Left lobe of liver (tissue), 2 donors: ENCODE measurements around the gene MOB1B. TPM values are rescaled to one million over a fixed set of nuclear protein-coding genes. Genes with fewer than 3 reads are reported as not detected.
"Not testable (repeated sequence)": the region's sequence is repeated elsewhere in the genome, so short reads cannot be mapped to it uniquely, and the experiment has no call there.

Source experiments
- ATAC-seq: fragments of 200-7000 bp; cut with Tn5 transposase; one replicate; pipeline ENCODE4 v1.9.1; 2020; ENCODE audit warnings: mild to moderate bottlenecking, moderate library complexity
- DNase-seq: peaks from one replicate; pipeline ENCODE4 v3.0.0-alpha.2; 2020; ENCODE audit warnings: low spot score
- total RNA-seq: library from RNA; stranded (reverse); gene quantifications from one replicate; pipeline ENCODE4 v1.2.1, GENCODE V29; 2021
- donor health status: DM: no; HTN: no; CAD: no; lungs with moderate emphysema.
- donor health status: DM: no; HTN: yes; CAD: no.

The MOB1B gene
- total RNA-seq: 6.0 TPM

- DNase-seq (peak; percentile 81), ATAC-seq (peak; percentile 96)
These were observed at the start of gene MOB1B for GRCh38 chr4:70901984-70902576. Gene MOB1B (plus strand): TSS chr4:70902369. CDS start chr4:70902537, 168 bp downstream.

- no peak for ATAC-seq
- no peak for DNase-seq
These were observed 46.7 kb upstream of the MOB1B start for GRCh38 chr4:70855464-70855863.

- no peak for DNase-seq
- no peak for ATAC-seq
These were observed 43.7 kb upstream of the MOB1B start for GRCh38 chr4:70858454-70858853.

- DNase-seq: no peak
- ATAC-seq: no peak
These were observed 43.1 kb upstream of the MOB1B start for GRCh38 chr4:70859066-70859465.

GRCh38 chr4:70863099-70863790 is 38.9 kb upstream of the MOB1B start:
- DNase-seq: no peak
- no peak for ATAC-seq

GRCh38 chr4:70868778-70869177 is 33.4 kb upstream of the MOB1B start:
- ATAC-seq: no peak
- no peak for DNase-seq

GRCh38 chr4:70873216-70873615 is 29.0 kb upstream of the MOB1B start:
- DNase-seq: no peak
- ATAC-seq: no peak

- DNase-seq: no peak
- ATAC-seq: no peak
These were observed 27.7 kb upstream of the MOB1B start for GRCh38 chr4:70874268-70875156.

- ATAC-seq (no peak), DNase-seq (no peak)
These were observed 24.6 kb upstream of the MOB1B start for GRCh38 chr4:70877556-70877955.

GRCh38 chr4:70880739-70881138 is 21.4 kb upstream of the MOB1B start:
- ATAC-seq (no peak), DNase-seq (no peak)

GRCh38 chr4:70885174-70885573 is 17.0 kb upstream of the MOB1B start:
- no peak for ATAC-seq
- DNase-seq: no peak

GRCh38 chr4:70892086-70892769 is 9.9 kb upstream of the MOB1B start:
- DNase-seq (no peak), ATAC-seq (peak; percentile 31)

- no peak for ATAC-seq
- DNase-seq: no peak
These were observed 8.4 kb upstream of the MOB1B start for GRCh38 chr4:70893790-70894189.

GRCh38 chr4:70895405-70895804 is 6.8 kb upstream of the MOB1B start:
- ATAC-seq: no peak
- no peak for DNase-seq

GRCh38 chr4:70895811-70896491 is 6.2 kb upstream of the MOB1B start:
- ATAC-seq (no peak), DNase-seq (no peak)

GRCh38 chr4:70898581-70898980 is 3.6 kb upstream of the MOB1B start:
- DNase-seq, ATAC-seq: not testable (repeated sequence)

- ATAC-seq (no peak), DNase-seq (no peak)
These were observed 574 bp upstream of the MOB1B start for GRCh38 chr4:70901607-70901983.

GRCh38 chr4:70902577-70903290 is 565 bp downstream of the MOB1B start:
- DNase-seq (peak; percentile 50), ATAC-seq (peak; percentile 73)

GRCh38 chr4:70903291-70903603 is 1.1 kb downstream of the MOB1B start:
- ATAC-seq (no peak), DNase-seq (no peak)

- DNase-seq (no peak), ATAC-seq (no peak)
These were observed 6.9 kb downstream of the MOB1B start for GRCh38 chr4:70908993-70909556.
